SHP77 (cell line): ENCODE measurements around the gene PTPRU.

ENCODE experiments used
- DNase-seq, 2 experiments: peaks; one replicate each; lab custom pipeline; 2025; lab: John Stamatoyannopoulos, UW

The PTPRU gene

DNA sequence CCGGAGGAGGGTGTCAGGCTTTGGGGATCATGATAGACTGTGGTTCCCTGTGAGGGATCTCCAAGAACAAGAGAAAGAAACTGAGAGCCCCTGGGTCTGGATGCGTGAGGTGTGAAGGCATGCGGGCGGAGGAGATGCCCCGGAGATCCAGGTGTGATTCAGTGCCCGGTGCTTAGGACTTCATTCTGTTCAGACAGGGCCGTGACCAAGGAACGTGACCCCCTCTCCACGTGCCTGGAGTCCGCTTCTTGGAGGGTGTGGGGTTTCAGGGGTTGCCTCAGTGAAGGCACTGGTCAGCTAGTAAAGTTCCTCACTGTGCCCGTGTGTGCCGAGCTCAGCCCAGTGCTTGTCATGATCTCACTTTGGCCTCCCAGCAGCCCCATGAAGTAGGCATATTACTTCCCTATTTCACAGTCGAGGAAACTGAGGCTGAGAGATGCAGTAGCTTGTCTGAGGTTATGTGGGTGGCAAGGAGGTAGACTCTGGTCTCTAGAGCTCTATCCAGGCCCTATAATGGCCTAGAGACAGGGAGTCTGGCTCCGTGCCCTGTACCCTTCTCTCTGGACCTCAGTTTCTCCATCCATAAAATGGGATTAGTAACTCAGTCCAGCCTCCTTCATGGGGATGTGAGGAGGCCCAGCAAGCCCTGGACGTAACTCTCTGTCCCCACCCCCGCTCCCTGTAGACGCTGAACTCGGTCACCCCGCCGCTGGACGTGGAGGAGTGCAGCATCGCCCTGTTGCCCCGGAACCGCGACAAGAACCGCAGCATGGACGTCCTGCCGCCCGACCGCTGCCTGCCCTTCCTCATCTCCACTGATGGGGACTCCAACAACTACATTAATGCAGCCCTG, 81.0 kb downstream of the PTPRU start:
- no peak for DNase-seq

DNA sequence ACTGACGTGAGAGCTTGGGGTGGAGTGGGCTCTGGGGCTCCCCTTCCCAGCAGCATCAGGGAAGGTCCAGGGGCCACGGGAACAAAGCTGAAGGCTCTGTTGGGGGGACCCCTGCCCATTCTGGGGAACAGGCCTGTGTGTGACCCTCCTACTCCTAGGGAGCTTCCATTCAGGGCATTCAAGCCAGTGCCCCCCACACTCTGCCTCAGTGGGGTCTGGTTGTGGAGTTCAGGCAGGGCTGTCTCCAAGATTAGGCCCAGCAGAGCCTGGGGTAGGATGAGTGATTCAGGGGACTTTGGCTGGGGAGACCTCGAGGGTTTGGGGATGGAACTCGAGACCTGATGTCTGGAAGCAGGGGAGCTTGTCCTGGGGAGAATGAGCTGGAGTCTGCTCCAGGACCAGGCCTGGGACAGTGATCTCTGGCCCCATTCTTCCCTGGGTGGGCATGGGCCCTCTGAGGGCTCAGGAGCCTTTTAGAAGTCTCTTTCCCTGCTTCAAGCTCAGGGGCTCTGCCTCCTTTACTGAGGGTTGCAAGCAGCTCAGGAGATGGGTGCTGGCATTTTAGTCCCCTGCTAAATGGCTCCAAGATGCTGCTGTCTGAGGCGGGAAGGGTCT, 81.7 kb downstream of the PTPRU start:
- no peak for DNase-seq

DNA sequence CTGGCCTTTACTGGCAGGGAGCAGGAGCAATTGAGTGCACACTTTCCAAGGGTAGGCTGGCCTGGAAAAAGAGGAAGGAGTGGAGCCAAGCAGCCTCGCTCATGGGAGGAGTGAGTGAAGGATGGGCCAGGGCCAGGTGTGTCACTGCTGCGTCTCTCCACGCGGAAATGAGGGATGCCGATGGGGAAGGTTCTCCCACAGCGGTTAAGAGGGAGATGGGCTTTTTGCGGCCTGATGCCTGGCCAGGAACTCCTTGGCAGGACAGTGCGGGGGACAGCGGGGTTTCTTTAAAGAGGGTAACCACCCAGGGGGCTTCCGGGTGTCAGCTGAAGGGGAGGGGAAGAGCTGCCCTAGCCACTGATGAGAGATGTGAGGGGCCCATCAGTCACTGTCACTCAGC, 82.4 kb downstream of the PTPRU start:
- DNase-seq = no peak

DNA sequence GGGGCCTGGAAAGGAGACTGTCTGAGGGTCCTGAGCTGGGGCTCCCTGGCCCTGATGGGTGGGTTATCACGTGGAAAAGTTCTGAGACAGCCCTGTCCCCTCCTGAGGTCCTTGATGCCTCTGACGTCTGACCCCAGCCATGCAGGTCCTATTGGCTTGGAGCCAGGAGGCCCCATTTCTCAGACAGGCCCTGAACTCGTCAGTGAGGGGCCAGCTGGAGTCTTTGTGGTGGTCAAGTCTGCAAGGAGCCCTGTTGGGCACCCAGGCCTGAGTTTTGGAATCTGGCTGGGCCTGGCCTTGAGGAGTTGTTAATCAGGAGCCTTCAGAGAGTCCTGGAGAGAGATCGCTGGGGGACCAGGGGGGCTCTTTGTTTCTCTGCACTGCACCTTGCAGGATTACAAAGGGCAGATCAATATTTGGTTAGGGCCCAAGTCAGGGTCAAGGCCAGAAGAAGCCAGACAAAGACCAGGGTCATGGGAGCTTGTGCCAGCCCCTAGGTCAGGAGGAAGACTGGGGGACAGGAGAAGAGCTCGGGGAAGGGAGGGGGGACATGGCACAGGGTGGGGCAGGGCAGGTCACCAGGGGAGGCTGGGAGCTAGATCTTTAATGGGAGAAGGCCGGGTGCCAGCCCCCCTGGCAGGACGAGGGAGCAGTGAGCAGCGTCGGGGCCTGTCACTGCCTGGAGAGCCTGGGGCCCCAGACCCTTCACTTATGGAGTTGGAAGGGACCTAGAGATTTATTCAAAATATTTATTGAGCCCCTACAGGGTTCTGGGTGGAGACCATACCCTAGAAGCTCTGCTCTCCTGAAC, 83.2 kb downstream of the PTPRU start:
- no peak for DNase-seq

DNA sequence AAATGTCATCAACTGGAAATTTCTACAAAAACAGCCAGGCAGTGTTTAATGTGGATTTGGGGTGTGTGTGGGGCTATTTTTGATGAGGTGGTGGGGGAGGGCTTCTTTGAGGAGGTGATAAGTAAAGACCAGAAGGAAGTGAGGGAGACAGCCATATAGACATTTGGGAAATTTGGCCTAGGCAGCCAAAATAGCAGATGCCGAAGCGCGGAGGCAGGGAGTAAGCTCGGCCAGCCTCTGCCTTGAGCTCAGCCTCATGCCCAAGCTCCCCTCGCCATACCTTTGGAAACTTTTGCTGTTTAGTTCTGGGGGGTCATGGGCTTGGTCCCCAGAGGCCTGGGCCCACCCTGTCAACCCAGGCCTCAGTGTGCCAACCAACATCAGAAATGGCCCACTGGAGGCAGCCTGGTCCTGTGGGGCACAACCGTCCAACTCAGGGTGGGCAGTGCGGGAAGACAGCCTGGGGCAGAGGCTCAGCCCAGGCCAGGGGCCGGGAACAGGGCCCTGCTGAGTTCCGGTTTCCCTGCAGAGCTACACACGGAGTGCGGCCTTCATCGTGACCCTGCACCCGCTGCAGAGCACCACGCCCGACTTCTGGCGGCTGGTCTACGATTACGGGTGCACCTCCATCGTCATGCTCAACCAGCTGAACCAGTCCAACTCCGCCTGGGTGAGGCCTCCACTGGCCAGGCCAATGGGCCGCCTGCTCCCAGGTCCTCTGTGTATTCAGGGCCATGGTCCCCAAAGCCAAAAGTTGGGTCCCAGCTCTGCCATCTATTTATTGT, 84.0 kb downstream of the PTPRU start:
- DNase-seq = no peak

DNA sequence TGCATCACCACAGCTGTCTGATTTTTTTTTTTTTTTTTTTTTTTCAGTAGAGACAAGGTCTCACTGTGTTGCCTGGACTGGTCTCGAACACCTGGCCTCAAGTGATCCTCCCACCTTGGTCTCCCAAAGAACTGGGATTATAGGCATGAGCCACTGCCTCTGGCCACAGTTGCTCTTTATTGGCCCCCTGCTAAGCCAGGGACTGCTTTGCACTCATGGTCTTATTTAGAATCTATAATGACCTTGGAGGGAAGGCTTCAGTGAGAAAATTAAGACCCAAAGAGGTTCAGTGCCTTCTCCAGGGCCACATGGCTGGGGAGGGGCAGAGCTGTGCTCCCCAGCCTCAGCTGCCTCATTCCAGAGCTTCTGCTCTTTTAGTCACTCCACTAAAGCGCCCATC, 84.9 kb downstream of the PTPRU start:
- no peak for DNase-seq

DNA sequence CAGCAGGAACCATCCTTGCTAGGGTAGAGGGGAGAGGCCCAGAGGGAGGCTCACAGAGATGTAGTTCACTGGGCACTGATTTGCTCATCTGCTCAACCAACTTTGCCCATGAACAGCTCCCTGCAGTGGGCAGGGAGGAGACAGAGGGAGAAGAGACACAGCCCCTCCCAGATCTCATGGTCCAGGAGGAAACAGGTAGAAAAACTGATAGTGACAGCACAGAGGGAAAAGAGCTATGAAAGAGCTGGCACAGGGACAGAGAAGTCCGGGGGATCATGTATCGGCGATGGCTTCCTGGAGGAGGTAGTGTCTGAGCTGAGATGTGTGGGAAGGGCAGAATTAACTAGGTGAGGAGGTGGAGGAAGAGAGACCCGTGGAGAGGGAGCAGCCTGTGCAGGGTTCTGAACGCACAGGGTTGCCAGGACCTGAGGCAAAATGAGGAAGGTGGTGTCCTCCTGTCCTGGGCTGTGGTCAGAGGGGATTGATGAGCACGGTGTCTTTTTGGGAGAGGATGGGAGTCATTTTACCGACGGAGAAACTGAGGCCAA, 85.9 kb downstream of the PTPRU start:
- DNase-seq = no peak

DNA sequence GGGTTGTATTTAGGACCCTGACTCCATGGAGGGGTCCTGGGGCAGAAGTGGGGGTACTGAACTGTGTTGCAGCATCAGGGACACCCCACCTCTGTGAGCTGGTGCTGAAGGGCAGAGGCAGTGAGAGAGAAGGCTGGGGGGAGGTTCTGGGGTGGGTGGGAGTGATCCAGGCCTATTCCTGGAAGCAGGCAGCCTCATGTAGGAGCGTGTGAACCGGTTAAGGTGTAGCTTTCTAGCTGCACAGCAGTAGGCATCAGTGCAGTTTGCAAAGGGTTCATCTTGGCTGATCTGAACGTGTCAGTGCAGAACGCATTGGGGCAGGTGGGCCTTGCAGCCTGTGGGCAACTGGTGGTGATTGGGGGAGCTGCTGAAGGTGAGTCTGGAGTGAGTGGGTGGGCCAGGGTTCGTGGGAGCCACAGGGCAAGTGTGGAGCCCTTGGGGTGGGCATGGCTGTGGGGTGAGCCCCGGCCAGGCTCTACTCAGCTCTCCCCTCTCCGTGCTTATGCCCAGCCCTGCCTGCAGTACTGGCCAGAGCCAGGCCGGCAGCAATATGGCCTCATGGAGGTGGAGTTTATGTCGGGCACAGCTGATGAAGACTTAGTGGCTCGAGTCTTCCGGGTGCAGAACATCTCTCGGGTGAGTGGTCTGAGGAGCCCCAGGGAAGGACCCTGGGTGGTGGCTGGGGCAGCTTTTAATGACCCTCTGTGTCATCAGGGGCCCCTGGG, 86.7 kb downstream of the PTPRU start:
- DNase-seq = no peak

DNA sequence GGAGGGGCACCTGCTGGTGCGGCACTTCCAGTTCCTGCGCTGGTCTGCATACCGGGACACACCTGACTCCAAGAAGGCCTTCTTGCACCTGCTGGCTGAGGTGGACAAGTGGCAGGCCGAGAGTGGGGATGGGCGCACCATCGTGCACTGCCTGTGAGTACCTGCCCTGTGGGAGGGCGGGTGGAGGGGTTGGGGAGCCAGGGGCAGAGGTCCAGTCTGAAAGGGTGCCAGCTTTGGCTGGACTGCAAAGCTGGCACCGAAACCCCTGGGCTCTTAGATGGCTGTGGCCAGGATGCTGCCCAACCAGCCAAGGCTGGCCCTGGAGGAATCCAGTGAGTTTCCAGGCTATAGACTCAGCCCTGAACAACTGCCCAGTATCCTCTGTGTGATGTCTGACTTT, 87.3 kb downstream of the PTPRU start:
- DNase-seq = no peak

DNA sequence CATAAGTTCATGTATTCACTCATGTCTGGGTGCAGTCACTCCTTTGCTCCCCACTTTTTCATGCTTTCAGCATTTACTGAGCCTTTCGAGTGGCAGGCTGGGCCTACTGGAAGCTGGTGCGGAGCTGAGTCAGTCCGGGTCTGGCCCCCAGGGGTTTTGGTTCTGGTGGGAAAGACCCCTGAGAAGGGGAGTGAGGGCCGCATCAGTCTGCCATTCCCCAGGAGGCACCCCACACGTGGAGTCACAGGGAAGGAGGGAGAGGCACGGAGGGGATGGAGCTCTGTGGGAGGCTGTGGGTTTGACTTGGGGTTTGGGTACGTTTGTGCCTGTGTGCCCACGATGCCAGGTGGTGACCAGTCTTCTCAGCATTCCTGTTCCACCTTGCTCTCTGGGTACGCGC, 87.9 kb downstream of the PTPRU start:
- no peak for DNase-seq

DNA sequence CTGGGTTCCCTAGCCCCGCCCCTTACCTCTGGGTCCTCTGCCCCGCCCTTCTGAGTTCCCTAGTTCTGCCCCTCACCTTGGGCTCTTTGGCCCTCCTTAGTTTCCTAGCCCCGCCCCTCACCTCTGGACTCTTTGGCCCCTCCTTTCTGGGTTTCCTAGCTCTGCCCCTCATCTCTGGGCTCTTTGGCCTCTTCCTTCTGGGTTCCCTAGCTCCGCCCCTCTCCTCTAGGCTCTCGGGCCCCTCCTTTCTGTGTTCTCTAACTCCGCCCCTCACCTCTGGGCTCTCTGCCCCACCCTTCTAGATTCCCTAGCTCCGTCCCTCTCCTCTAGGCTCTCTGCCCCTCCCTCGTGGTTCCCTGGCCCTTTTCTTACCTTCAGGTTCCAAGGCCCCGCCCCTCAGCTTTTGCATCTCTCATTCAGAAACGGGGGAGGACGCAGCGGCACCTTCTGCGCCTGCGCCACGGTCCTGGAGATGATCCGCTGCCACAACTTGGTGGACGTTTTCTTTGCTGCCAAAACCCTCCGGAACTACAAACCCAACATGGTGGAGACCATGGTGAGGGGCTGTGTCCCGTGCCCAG, 88.5 kb downstream of the PTPRU start:
- DNase-seq = no peak

DNA sequence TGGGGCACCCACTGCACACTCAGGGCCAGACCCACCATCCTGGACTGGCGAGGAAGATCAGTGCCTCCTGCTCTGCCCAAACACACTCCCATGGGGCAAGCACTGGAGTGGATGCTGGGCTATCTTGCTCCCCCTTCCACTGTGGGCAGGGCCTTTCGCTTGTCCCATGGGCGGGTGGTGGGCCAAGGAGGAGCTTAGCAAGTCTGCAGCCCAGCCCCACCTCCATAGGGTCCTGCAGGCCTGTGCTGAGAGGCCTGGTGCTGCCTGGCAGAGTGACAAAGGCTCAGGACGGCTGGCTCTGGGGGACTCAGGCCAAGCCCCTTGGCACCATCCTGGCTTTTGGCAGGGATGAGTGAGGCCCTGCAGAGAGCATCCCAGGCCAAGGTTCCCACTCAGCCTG, 89.4 kb downstream of the PTPRU start:
- no peak for DNase-seq

DNA sequence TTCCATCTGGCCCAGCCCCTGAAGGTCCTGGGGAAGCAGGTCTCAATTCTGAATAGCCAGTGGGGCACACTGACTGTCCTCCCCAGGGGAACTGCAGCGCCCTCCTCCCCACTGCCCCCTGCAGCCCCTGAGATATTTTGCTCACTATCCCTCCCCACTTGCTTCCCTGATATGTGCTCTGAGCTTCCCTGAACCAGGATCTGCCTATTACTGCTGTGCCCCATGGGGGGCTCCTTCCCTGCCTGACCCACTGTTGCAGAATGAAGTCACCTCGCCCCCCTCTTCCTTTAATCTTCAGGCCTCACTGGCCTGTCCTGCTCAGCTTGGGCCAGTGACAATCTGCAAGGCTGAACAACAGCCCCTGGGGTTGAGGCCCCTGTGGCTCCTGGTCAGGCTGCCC, 89.8 kb downstream of the PTPRU start:
- no peak for DNase-seq

DNA sequence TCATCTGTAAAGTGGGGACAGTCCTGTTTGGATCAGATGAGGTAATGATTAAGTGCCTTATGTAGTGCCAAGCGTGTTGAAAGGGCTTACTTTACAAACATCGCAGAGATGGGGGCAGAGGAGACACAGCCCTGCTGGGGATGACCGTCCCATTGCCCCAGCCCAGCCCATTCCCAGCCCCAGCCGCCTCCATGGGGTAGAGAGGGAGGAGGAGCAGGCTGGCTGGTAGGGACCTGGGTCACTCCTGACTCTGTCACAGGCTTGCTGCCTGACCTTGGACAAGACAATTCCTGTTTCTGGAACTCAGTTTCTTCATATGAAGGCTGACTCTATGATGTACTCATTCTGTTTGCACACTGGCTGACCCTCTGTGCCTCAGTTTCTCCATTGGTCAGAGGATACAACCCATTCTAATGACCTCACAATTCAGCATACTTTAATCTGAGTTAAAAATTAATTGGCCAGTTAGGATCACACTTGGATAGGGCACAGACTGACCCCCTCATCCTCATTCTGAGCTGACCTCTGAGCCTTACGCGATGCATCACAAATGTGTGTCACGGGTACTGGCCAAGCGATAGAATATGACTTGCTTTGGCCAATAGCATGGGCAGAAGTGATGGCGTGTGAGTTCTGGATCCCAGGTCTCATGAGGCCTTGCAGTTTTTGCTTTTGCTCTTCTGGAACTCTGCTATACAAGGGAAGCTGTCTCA, 91.1 kb downstream of the PTPRU start:
- DNase-seq = no peak

DNA sequence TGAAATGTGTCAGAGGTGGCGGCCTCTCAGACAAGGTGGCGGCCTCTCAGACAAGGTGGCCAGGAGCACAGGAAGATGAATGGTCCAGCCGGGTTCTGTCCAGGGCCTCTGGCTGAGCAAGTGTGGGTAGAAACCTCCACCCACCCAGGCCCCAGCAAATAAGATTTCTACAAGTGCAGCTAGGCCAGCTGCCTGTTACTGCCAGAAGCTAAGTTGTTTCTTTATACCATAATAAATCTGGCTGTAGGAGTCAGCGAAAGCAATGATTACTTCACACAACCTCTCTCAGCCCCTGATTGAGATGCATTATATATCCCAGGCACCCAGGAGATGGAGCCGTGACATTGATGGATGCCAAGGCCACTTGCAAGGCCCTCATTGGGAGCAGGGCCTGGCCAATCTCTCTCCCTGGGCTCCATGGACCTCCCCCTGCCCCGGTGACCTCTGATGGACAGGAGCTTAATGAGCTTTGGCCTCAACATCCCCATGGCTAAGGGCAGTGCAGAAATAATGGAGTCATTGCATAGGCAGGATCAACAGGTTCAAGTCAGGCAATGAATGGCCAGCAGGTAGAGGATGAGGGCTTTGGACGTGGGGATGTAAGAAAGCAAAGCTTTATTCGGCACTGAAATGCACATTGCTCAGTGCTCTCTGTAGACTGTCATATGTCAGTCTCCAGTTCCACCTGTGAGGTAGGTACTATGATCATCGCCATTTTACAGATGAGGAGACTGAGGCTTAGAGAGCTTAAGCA, 92.9 kb downstream of the PTPRU start:
- no peak for DNase-seq

DNA sequence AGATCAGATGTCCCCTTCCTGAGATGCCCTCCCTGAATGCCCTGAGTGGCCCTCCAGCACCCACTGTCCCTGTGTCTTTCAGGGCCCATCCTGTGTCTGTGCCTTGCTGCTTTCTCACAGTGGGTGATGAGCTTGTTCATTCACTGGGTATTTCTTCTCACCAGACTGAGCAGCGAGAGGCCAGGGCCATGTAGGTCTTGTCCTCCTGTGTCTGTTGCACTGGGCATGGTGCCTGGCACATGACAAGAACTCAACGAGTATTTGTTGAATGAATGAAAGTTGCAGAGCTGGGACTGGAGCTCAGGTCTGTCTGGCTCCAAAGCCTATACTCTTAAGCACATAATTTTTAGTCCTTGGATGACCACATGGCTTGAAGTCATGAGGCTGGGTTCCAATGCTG, 93.8 kb downstream of the PTPRU start:
- DNase-seq = no peak

DNA sequence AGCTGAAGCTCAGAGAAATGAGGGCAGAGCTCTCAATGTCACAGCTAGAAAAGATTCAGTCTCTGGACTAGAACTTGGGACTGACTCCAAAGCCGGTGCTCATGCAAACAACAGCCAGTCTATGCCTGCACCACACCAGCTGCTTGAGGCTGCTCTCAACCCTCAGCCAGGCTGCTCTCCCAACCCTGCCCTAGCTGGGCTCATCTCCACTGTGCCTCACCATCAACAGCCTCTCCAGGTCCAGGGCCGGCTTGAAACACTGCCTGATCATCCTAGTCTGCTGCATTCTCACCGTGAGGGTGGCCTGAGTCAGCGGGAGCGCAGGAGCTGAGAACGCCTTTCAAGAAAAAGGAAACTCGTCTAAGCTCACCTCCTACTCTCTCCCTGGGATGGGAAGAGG, 94.5 kb downstream of the PTPRU start:
- no peak for DNase-seq

DNA sequence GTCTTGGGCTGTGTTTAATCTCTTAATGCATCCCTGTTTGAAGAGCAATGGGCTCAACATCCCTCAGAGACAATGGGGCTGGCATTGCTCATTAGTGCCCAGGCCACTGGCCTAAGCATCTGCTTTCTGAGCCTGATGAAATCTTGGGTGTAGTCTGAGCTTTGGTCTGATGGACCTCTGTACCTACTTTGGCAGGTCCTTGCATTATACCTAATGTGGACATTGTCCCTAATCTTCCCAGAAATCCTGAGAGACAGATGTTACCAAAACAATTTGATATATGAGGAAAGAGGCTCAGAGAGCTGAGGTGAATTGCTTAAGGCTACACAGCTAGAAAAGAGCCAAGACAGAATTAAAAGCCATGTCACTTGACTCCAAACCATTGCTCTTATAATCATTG, 95.0 kb downstream of the PTPRU start:
- no peak for DNase-seq

DNA sequence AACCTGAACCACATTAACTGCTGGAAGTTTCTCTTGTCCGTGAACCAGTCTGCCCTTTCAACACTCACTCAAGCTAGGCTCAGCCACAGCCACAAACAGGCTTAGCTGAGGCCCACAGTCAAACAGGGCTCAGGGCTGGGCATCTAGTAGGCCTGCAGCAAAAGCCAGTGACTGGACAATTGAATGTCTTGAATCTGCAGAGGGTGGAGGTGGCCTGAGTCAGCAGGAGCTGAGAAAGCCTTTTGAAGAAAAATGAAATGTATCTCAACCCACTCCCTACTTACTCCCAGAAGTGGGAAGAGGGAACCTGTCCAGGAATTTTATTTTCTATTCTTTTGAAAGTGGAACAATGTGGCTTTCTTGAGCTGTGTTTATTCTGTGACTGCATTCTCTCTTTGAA, 95.4 kb downstream of the PTPRU start:
- no peak for DNase-seq
